Activated CD4-positive, alpha-beta memory T cell treated with anti-CD3 and anti-CD28 coated beads, Interleukin-2, amount 10 ng/mL, durations not matched to agents 7 days and 5 days (primary cell): ENCODE results near the gene CCDC183. TPM values are rescaled to one million over a fixed set of nuclear protein-coding genes. Genes with fewer than 3 reads are reported as not detected.

Source experiments
- CTCF ChIA-PET: fragments of 350-600 bp; sonication (Branson Sonifier 250); formaldehyde crosslinking; loops from one replicate; lab custom pipeline; 2021; ENCODE audit warnings: antibody characterized with exemption, inconsistent platforms; lab: Charles Lee
- POLR2A ChIA-PET: fragments of 350-600 bp; sonication (Branson Sonifier 250); formaldehyde crosslinking; loops from one replicate; lab custom pipeline; 2021; ENCODE audit warnings: antibody characterized with exemption; lab: Charles Lee
- DNase-seq: peaks from one replicate; pipeline ENCODE4 v3.0.0-alpha.2; 2020
- H3K27ac Mint-ChIP-seq: one replicate; pipeline ENCODE4 v1.8.0; 2021; ENCODE audit warnings: mild to moderate bottlenecking, mixed read lengths
- H3K27me3 Mint-ChIP-seq: one replicate; pipeline ENCODE4 v1.8.0; 2021; ENCODE audit warnings: mixed read lengths
- H3K36me3 Mint-ChIP-seq: one replicate; pipeline ENCODE4 v1.8.0; 2021; ENCODE audit warnings: low read depth, mixed read lengths
- H3K4me1 Mint-ChIP-seq: one replicate; pipeline ENCODE4 v1.8.0; 2021; ENCODE audit warnings: mixed read lengths
- H3K4me3 Mint-ChIP-seq: one replicate; pipeline ENCODE4 v1.8.0; 2021; ENCODE audit warnings: mild to moderate bottlenecking, mixed read lengths
- H3K9me3 Mint-ChIP-seq: one replicate; pipeline ENCODE4 v1.8.0; 2021; ENCODE audit warnings: mixed read lengths
- total RNA-seq, 2 experiments: library from RNA; stranded (reverse); gene quantifications; one replicate each; pipeline ENCODE4 v1.2.3, GENCODE V29; 2021

Gene CCDC183
- total RNA-seq, 2 experiments from 2014 or later: 0.96 to 1.4 TPM

DNA sequence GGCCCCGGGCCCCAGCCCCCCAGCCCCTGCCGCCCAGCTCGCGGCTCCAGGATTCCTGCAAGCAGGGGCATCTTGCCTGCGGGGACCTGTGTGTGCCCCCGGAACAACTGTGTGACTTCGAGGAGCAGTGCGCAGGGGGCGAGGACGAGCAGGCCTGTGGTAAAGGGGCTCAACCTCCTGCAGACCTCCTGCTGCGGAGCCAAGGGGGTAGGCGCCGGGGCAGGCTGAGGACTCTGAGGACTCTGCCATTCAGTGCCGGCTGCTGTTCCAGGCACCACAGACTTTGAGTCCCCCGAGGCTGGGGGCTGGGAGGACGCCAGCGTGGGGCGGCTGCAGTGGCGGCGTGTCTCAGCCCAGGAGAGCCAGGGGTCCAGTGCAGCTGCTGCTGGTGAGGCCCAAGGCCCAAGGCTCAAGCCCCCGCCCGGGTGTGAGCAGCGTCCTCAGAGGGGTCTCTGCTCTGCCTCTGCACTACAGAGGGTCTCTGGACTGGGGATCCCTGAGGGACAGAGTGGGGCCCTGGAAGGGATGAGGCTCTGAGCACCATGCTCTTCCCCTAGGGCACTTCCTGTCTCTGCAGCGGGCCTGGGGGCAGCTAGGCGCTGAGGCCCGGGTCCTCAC, 59.4 kb downstream of the CCDC183 start:
- Mint-ChIP-seq H3K27me3 (no peaks in the 10 kb centered on the region), H3K27ac (no peak overlapping the region), H3K4me1 (peaks cover 1% of the 10 kb centered on the region), H3K36me3 (no peaks in the 10 kb centered on the region), H3K4me3 (no peak overlapping the region), H3K9me3 (no peaks in the 10 kb centered on the region)
- ChIA-PET CTCF (no interaction called here), POLR2A (no interaction called here)
- DNase-seq: no peak

DNA sequence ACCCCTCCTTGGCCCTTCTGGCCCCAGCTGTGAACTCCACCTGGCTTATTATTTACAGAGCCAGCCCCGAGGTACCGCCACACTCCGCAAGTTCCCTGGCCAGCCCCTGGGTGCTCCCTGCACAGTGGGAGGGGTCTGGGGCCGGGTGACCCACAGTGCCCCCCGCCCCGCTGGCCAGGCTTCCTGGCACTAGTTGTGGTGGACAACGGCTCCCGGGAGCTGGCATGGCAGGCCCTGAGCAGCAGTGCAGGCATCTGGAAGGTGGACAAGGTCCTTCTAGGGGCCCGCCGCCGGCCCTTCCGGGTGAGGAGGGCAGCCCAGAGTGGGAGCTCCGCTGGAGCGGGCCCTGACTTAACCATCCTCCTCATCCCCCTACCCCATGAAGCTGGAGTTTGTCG, 59.9 kb downstream of the CCDC183 start:
- CTCF ChIA-PET: no interaction called here
- H3K27me3 Mint-ChIP-seq: no peaks in the 10 kb centered on the region
- H3K4me1 Mint-ChIP-seq: peaks cover 1% of the 10 kb centered on the region
- H3K36me3 Mint-ChIP-seq: no peaks in the 10 kb centered on the region
- DNase-seq: no peak
- POLR2A ChIA-PET: interaction anchor here (1.0 kb wide), 1 partner anchor 10 kb away, joined by 3 read pairs; the partner anchor contains the start of gene EDF1
- no peaks in the 10 kb centered on the region for H3K9me3 Mint-ChIP-seq
- H3K4me3 Mint-ChIP-seq: no peak overlapping the region
- no peak overlapping the region for H3K27ac Mint-ChIP-seq

DNA sequence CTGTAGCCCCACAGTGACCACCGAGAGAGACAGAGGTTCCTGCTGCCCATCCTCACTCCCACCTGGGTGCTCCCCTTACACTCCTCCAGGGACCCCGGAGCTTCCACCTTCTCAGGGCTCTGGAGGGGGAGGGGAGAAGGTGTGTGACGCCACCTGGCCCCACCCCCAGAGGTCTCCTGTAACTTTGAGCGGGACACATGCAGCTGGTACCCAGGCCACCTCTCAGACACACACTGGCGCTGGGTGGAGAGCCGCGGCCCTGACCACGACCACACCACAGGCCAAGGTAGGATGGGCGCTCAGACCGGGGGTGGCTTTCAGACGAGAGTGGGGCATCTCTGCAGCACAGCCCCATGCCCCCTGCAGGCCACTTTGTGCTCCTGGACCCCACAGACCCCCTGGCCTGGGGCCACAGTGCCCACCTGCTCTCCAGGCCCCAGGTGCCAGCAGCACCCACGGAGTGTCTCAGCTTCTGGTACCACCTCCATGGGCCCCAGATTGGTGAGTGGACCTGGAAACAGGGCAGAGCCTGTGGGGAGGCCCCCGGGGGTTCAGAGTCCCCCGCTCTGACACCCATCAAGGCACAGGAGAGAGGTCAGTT, 60.5 kb downstream of the CCDC183 start:
- H3K9me3 Mint-ChIP-seq: no peaks in the 10 kb centered on the region

DNA sequence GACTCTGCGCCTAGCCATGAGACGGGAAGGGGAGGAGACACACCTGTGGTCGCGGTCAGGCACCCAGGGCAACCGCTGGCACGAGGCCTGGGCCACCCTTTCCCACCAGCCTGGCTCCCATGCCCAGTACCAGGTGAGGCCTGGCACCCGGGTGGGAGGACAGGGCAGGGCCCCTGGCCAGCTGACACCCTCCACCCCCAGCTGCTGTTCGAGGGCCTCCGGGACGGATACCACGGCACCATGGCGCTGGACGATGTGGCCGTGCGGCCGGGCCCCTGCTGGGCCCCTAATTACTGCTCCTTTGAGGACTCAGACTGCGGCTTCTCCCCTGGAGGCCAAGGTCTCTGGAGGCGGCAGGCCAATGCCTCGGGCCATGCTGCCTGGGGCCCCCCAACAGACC, 61.0 kb downstream of the CCDC183 start:
- H3K36me3 Mint-ChIP-seq: peaks cover 3% of the 10 kb centered on the region
- DNase-seq: no peak
- H3K4me1 Mint-ChIP-seq: peaks cover 1% of the 10 kb centered on the region
- ChIA-PET POLR2A (interaction anchor here (1.0 kb wide), 1 partner anchor 9 kb away, joined by 3 read pairs; the partner anchor contains the start of gene EDF1), CTCF (no interaction called here)
- no peak overlapping the region for H3K27ac Mint-ChIP-seq
- H3K4me3 Mint-ChIP-seq: no peak overlapping the region
- no peaks in the 10 kb centered on the region for H3K9me3 Mint-ChIP-seq
- no peaks in the 10 kb centered on the region for H3K27me3 Mint-ChIP-seq

More for the DNA sequence above, 60.5 kb downstream of the CCDC183 start:
- H3K4me1 Mint-ChIP-seq: peaks cover 1% of the 10 kb centered on the region
- ChIA-PET POLR2A (interaction anchor here (1.0 kb wide), 1 partner anchor 9 kb away, joined by 3 read pairs; the partner anchor contains the start of gene EDF1), CTCF (no interaction called here)
- H3K4me3 Mint-ChIP-seq: no peak overlapping the region
- H3K36me3 Mint-ChIP-seq: no peaks in the 10 kb centered on the region
- H3K27me3 Mint-ChIP-seq: no peaks in the 10 kb centered on the region
- H3K27ac Mint-ChIP-seq: no peak overlapping the region
- DNase-seq: no peak

Other genes with a start within 250 kb of the CCDC183 start
- gene EGFL7, start 133.4 kb upstream of the CCDC183 start, total RNA-seq: under 1 TPM; 0.28 to 0.30 TPM
- gene AGPAT2, start 108.9 kb upstream of the CCDC183 start, total RNA-seq: 10 to 100 TPM; 17.2 to 18.8 TPM
- gene DIPK1B, start 83.8 kb upstream of the CCDC183 start, total RNA-seq: under 1 TPM; 0.15 to 0.18 TPM
- not detected for gene LCN10, start 53.4 kb upstream of the CCDC183 start, total RNA-seq
- gene LCN6, start 47.8 kb upstream of the CCDC183 start, total RNA-seq: under 1 TPM in 1 of 2 experiments, not detected in 1; 0.40 TPM
- gene LCN8, start 38.1 kb upstream of the CCDC183 start, total RNA-seq: not detected
- not detected for gene LCN15, start 31.8 kb upstream of the CCDC183 start, total RNA-seq
- gene TMEM141, start 5.0 kb upstream of the CCDC183 start, total RNA-seq: 10 to 100 TPM; 39.6 to 42.9 TPM
- 10 to 100 TPM; 96.0 to 96.2 TPM for gene RABL6, start 11.6 kb downstream of the CCDC183 start, total RNA-seq
- 1 to 10 TPM; 8.7 TPM for gene AJM1, start 46.1 kb downstream of the CCDC183 start, total RNA-seq
- 10 to 100 TPM; 82.3 to 85.4 TPM for gene PHPT1, start 53.1 kb downstream of the CCDC183 start, total RNA-seq
- gene MAMDC4, start 56.0 kb downstream of the CCDC183 start, total RNA-seq: 10 to 100 TPM; 12.5 to 13.6 TPM
- 100 to 1,000 TPM; 301 to 316 TPM for gene EDF1, start 70.0 kb downstream of the CCDC183 start, total RNA-seq
- 10 to 100 TPM; 43.6 to 45.7 TPM for gene TRAF2, start 90.2 kb downstream of the CCDC183 start, total RNA-seq
- gene FBXW5, start 148.4 kb downstream of the CCDC183 start, total RNA-seq: 100 to 1,000 TPM; 118 to 119 TPM
- gene C8G, start 148.9 kb downstream of the CCDC183 start, total RNA-seq: 1 to 10 TPM; 1.5 to 3.2 TPM
- 1 to 10 TPM; 2.5 to 2.9 TPM for gene LCN12, start 155.9 kb downstream of the CCDC183 start, total RNA-seq
- 10 to 100 TPM; 44.2 to 45.4 TPM for gene PTGDS, start 181.2 kb downstream of the CCDC183 start, total RNA-seq
- gene LCNL1, start 186.7 kb downstream of the CCDC183 start, total RNA-seq: 1 to 10 TPM in 1 of 2 experiments, under 1 TPM in 1; 0.98 to 1.0 TPM
- 10 to 100 TPM; 64.4 to 68.5 TPM for gene PAXX, start 196.1 kb downstream of the CCDC183 start, total RNA-seq
- 1 to 10 TPM; 3.7 to 4.9 TPM for gene CLIC3, start 200.2 kb downstream of the CCDC183 start, total RNA-seq
- gene ABCA2, start 231.9 kb downstream of the CCDC183 start, total RNA-seq: 10 to 100 TPM; 55.5 to 65.9 TPM
- gene FUT7, start 235.8 kb downstream of the CCDC183 start, total RNA-seq: 10 to 100 TPM in 1 of 2 experiments, 1 to 10 TPM in 1; 9.9 to 10.4 TPM
- 10 to 100 TPM; 82.8 to 89.2 TPM for gene NPDC1, start 249.8 kb downstream of the CCDC183 start, total RNA-seq